Adrenal gland (tissue), 12 donors: ENCODE data around the gene NDUFA11. TPM values are rescaled to one million over a fixed set of nuclear protein-coding genes. Genes with fewer than 3 reads are reported as not detected.

Experiments
- DNase-seq, 7 donors: peaks; one replicate each; pipeline ENCODE4 v3.0.0-alpha.2; 2019 to 2020
- H3K27ac ChIP-seq, 5 donors: fragments of 200-600 bp; sonication (generic) in 4 of 5; 1 replicate in 3 of 5; 2 replicates in 2 of 5; pipeline versions ENCODE4 v1.5.1 to v1.8.0; 2016 to 2020; ENCODE audit warnings: mild to moderate bottlenecking in 1 of 5
- H3K27me3 ChIP-seq: fragments of 200-600 bp; 2 replicates; pipeline ENCODE4 v1.8.0; 2021
- H3K36me3 ChIP-seq, 2 donors: fragments of 200-600 bp; replicated peaks in 1 of 2; 1 replicate in 1 of 2; 2 replicates in 1 of 2; pipeline versions ENCODE4 v1.5.1 to v1.8.0; 2018 to 2022
- H3K4me1 ChIP-seq, 2 donors: fragments of 200-600 bp; replicated peaks in 1 of 2; 1 replicate in 1 of 2; 2 replicates in 1 of 2; pipeline versions ENCODE4 v1.5.1 to v1.8.0; 2018 to 2021
- H3K4me3 ChIP-seq, 4 donors: fragments of 200-600 bp; sonication (generic) in 3 of 4; one replicate each; pipeline ENCODE4 v1.5.1; 2016 to 2018
- H3K9me3 ChIP-seq, 3 donors: fragments of 200-600 bp; sonication (generic) in 1 of 3; replicated peaks in 1 of 3; 1 replicate in 2 of 3; 2 replicates in 1 of 3; pipeline versions ENCODE4 v1.5.1 to v1.8.0; 2016 to 2021
- POLR2A ChIP-seq, 2 donors: fragments of 450-650 bp; IDR thresholded peaks; one replicate each; pipeline ENCODE4 v1.6.1; 2017; ENCODE audit warnings: antibody characterized with exemption in 2 of 2, mild to moderate bottlenecking in 2 of 2, moderate library complexity in 1 of 2
- WGBS, 4 donors: extraction: QIAGEN DNeasy Blood & Tissue Kit in 2 of 4; methylation state at CpG; one replicate each; pipeline versions ENCODE4 v1.1.5 to v1.1.7; 2013 to 2017; 5-methylcytosine and 5-hydroxymethylcytosine counted together
- intact Hi-C, 2 donors: fragments of 100-400 bp; cut with DNase I; formaldehyde crosslinking; loops; one replicate each; pipeline versions ENCODE4 v1.14.1 to v1.15.0; 2022 to 2023
- polyA plus RNA-seq, 3 donors: library from polyadenylated mRNA; stranded (reverse); fragments of 200-250 nt in 2 of 3; fragments of 350-450 nt in 1 of 3; fragmentation: Illumina TruSeq in 1 of 3; extraction: RNeasy Lipid Tissue Mini Kit (QIAGEN cat#74804) in 1 of 3; gene quantifications; one replicate each; pipeline ENCODE4 v1.2.3, GENCODE V29; 2013 to 2014
- total RNA-seq, 9 donors: library from RNA; depleted of rRNA in 4 of 9; stranded (reverse); fragments of >200 nt in 4 of 9; fragments of 120-200 nt in 1 of 9; fragmentation: NEBNext Ultra II Directional in 1 of 9; extraction: Animal tissue kit (Norgen Biotek cat#: 25700) in 1 of 9; gene quantifications; one replicate each; pipeline versions ENCODE4 v1.1.0 to v1.2.4, GENCODE V29; 2013 to 2023
- TF ChIP-seq, protein P1 (sequence below), 6 experiments: fragments of 450-650 bp in 4 of 6; fragments of 200-600 bp in 2 of 6; sonication (generic) in 1 of 6; IDR thresholded peaks; 1 replicate in 5 of 6; 2 replicates in 1 of 6; pipeline versions ENCODE4 v1.5.1 to v1.8.0; 2016 to 2021; ENCODE audit warnings: antibody characterized with exemption in 6 of 6, mild to moderate bottlenecking in 2 of 6, moderate library complexity in 1 of 6
- donor health status: healthy with polysubstance abuse.
- donor health status: Bipolar disorder and iron deficiency.
- donor health status: DM: yes; HTN: yes; CAD: no.
- donor health status: DM: no; HTN: no; CAD: no.
- donor health status: DM: no; HTN: no; CAD: no.
- donor health status: DM: yes; HTN: yes; CAD: no.

NDUFA11 gene
- total and polyA plus RNA-seq, 12 donors, result 288 to 856 (median 426) TPM

DNA sequence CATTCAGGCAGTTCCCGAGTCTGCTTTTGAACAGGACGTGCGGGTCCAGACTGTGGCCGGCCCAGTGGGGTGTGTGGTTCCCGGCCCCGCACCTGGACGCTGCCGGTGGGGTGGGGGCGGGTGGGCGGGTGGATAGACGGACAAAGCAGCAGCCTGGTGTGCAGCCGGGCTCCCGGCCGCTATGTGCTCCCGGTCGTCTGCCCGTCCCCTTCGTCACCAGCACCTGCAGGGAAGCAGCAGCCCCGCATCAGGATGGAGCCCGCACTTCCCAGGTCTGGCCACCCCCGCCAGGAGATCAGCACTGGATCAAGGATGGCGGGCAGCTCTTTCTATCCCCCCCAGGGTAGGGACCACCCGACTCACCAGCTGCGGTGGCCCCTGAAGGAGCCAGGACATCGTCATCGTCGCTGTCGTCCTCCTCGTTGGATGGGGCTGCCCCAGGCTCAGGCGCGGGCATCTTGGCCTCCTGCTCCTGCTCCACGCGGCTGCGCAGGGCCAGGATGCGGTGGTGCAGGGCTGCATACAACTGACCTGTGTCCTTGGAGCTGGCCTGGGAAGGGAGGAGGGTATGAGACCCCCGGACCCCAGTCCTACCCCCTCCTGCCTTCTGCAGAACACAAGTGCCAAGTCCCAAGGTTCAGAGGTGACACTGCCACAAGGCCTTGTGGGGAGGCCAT, 14.0 kb upstream of the NDUFA11 start:
- DNase-seq, result no peak
- intact Hi-C loops, result loop anchor here in 1 of 2 donors (5.0 kb wide), 1 partner anchor 40 kb away; no protein-coding TSS in a partner anchor
- Histone ChIP-seq H3K4me3 (no peak overlapping the region), H3K9me3 (no peaks in the 10 kb centered on the region), H3K27me3 (no peaks in the 10 kb centered on the region), H3K4me1 (peaks cover 20 to 28% of the 10 kb centered on the region in 2 donors), H3K27ac (no peak overlapping the region), H3K36me3 (peaks cover 0 to 59% of the 10 kb centered on the region in 2 donors)
- WGBS, 4 donors, result 88 to 93% (median 92%) methylated on average over 4 to 36 of the region's 36 CpGs
- TF ChIP-seq POLR2A (IDR thresholded peaks at IDR 0.05), result no peak
- TF ChIP-seq, protein P1, sequence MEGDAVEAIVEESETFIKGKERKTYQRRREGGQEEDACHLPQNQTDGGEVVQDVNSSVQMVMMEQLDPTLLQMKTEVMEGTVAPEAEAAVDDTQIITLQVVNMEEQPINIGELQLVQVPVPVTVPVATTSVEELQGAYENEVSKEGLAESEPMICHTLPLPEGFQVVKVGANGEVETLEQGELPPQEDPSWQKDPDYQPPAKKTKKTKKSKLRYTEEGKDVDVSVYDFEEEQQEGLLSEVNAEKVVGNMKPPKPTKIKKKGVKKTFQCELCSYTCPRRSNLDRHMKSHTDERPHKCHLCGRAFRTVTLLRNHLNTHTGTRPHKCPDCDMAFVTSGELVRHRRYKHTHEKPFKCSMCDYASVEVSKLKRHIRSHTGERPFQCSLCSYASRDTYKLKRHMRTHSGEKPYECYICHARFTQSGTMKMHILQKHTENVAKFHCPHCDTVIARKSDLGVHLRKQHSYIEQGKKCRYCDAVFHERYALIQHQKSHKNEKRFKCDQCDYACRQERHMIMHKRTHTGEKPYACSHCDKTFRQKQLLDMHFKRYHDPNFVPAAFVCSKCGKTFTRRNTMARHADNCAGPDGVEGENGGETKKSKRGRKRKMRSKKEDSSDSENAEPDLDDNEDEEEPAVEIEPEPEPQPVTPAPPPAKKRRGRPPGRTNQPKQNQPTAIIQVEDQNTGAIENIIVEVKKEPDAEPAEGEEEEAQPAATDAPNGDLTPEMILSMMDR (IDR thresholded peaks at IDR 0.05), result no peak

DNA sequence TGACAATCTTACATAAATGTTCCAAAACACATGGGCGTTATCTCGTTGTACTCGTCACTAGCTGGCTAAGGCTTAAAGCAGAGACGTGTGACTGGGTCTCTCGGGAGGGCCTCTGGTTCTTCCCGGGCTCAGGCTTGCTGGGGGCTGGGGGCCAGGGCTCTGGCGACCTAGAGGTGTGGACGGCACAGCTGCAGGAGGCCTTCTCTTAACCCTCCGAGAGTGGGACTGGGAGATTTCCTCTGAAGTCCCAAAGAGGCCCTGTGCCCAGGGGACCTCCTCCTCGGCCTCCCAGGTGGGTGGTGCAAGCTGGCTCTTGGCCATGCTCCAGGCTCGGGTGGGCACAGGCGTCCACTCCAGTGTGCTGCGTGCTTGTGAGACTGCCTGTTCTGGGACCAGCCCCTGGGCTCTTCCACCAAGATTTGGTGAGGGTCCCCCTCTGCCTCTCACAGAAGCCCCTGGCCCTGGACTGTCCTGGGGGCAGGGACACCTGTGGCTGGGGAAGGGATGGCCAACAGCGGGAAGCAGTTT, 12.7 kb upstream of the NDUFA11 start:
- WGBS, 4 donors, result 63 to 75% (median 71%) methylated on average over 11 to 14 of the region's 14 CpGs
- no peaks in the 10 kb centered on the region for H3K27me3 ChIP-seq
- DNase-seq, result no peak
- intact Hi-C loops, result loop anchor here in 1 of 2 donors (5.0 kb wide), 1 partner anchor 41 kb away; no protein-coding TSS in a partner anchor
- peaks cover 0 to 50% of the 10 kb centered on the region in 2 donors for H3K36me3 ChIP-seq
- no peak overlapping the region for H3K27ac ChIP-seq
- TF ChIP-seq, protein P1 (IDR thresholded peaks at IDR 0.05), result no peak
- no peak for TF ChIP-seq POLR2A (IDR thresholded peaks at IDR 0.05)
- no peak overlapping the region for H3K4me3 ChIP-seq
- peaks cover 9 to 15% of the 10 kb centered on the region in 2 donors for H3K4me1 ChIP-seq
- H3K9me3 ChIP-seq, result no peaks in the 10 kb centered on the region

DNA sequence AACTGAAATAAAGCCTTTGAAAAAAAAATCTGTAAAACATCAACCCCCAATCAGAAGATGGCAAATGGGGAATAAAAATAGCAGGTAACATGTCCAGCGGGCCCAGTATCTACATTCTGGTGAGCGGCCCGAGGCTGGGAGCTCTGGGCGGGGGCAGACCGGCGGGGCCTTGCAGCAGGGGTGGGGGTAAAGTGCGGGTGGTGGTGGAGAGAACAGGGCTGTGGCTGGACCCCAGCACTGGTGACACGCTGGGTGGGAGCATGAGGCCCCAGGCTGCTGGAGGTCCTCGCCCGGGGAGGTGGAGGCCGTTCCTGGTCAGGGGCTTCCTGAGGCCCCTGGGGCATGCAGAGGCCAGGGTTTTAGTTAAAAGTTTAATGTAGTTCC, 12.2 kb upstream of the NDUFA11 start:
- no peak for DNase-seq
- Histone ChIP-seq H3K27ac (no peak overlapping the region), H3K4me3 (no peak overlapping the region), H3K9me3 (no peaks in the 10 kb centered on the region), H3K27me3 (no peaks in the 10 kb centered on the region), H3K4me1 (peaks cover 7 to 12% of the 10 kb centered on the region in 2 donors), H3K36me3 (peaks cover 0 to 50% of the 10 kb centered on the region in 2 donors)
- WGBS, 4 donors, result 79 to 89% (median 85%) methylated on average over 10 to 11 of the region's 11 CpGs
- intact Hi-C loops, result loop anchor here in 1 of 2 donors (5.0 kb wide), 1 partner anchor 42 kb away; no protein-coding TSS in a partner anchor
- no peak for TF ChIP-seq POLR2A (IDR thresholded peaks at IDR 0.05)
- TF ChIP-seq, protein P1 (IDR thresholded peaks at IDR 0.05), result no peak

DNA sequence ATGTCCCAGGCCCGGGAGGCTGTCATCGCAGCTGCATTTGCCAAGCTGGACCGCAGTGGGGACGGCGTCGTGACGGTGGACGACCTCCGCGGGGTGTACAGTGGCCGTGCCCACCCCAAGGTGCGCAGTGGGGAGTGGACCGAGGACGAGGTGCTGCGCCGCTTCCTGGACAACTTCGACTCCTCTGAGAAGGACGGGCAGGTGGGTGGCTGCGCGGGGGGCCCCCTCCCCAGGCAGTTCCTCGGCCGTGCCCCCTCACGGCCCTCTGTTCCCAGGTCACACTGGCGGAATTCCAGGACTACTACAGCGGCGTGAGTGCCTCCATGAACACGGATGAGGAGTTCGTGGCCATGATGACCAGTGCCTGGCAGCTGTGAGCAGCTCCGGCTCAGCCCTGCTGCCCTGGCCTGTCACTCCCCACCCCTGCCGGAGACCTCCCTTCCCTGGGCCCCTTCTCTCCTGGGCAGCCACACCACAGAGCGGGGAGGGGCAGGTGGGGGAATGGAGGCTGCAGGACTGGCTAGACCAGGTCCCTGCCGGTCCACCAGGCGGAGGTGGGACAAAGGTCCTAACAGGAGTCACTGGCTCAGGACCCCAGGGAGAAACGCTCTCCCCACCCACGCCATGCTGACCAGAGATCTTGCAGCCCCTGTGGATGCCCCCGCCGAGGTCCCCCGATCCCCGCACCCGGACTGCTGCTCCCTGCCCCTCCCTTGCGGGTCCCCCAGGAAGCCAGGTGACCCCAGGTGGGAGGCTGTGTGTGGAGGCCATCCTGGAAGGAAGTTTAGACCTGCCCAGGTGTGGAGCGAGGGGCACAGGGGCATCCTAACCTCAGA, 11.6 kb upstream of the NDUFA11 start:
- TF ChIP-seq, protein P1 (IDR thresholded peaks at IDR 0.05), result no peak
- no peak for TF ChIP-seq POLR2A (IDR thresholded peaks at IDR 0.05)
- Histone ChIP-seq H3K27ac (peak overlapping the region in 1 of 5 donors; percentile 37), H3K4me1 (peaks cover 7 to 12% of the 10 kb centered on the region in 2 donors), H3K9me3 (no peaks in the 10 kb centered on the region), H3K27me3 (no peaks in the 10 kb centered on the region), H3K36me3 (peaks cover 0 to 45% of the 10 kb centered on the region in 2 donors), H3K4me3 (no peak overlapping the region)
- peak in 1 of 7 donors; percentile 20 for DNase-seq
- 85 to 89% (median 86%) methylated on average over 24 to 42 of the region's 42 CpGs for WGBS, 4 donors
- intact Hi-C loops, result loop anchor here in 1 of 2 donors (5.0 kb wide), 1 partner anchor 42 kb away; no protein-coding TSS in a partner anchor
